Vagina (tissue), 2 donors: Measurements from ENCODE around the gene PHLDB2.

ENCODE experiments used
- POLR2A ChIP-seq, 2 donors: fragments of 450-650 bp; IDR thresholded peaks; one replicate each; pipeline ENCODE4 v1.6.1; 2017; ENCODE audit warnings: antibody characterized with exemption in 2 of 2, mild to moderate bottlenecking in 2 of 2, moderate library complexity in 2 of 2
- TF ChIP-seq, protein P1 (sequence below), 3 experiments: fragments of 450-650 bp in 2 of 3; fragments of 200-600 bp in 1 of 3; sonication (generic) in 1 of 3; IDR thresholded peaks; one replicate each; pipeline ENCODE4 v1.5.1; 2017 to 2019; ENCODE audit warnings: antibody characterized with exemption in 3 of 3, mild to moderate bottlenecking in 2 of 3, moderate library complexity in 2 of 3

DNA sequence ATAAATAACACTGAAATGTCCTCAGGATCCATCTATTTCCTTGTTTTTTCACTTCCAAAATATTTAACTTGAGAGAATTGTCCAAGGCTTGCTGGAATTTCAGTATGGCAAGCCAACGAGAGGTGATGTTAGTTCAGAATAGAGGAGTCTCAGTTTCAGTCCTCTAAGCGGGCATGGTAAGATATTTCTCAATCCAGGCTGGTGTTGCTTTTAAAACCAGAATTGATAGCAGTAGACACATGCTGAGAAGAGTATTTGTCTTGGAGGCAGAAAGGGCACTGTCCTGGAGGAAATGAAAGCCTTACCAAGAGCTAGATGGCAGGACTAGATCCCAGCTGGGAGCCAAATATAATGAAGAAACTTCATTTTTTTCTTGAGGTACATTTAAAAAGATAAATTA lies 23.1 kb downstream of the PHLDB2 start:
- TF ChIP-seq, protein P1, sequence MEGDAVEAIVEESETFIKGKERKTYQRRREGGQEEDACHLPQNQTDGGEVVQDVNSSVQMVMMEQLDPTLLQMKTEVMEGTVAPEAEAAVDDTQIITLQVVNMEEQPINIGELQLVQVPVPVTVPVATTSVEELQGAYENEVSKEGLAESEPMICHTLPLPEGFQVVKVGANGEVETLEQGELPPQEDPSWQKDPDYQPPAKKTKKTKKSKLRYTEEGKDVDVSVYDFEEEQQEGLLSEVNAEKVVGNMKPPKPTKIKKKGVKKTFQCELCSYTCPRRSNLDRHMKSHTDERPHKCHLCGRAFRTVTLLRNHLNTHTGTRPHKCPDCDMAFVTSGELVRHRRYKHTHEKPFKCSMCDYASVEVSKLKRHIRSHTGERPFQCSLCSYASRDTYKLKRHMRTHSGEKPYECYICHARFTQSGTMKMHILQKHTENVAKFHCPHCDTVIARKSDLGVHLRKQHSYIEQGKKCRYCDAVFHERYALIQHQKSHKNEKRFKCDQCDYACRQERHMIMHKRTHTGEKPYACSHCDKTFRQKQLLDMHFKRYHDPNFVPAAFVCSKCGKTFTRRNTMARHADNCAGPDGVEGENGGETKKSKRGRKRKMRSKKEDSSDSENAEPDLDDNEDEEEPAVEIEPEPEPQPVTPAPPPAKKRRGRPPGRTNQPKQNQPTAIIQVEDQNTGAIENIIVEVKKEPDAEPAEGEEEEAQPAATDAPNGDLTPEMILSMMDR (IDR thresholded peaks at IDR 0.05): no peak
- TF ChIP-seq POLR2A (IDR thresholded peaks at IDR 0.05): no peak
